GM12878 (cell line): ENCODE measurements around the gene BLNK. TPM values are rescaled to one million over a fixed set of nuclear protein-coding genes. Genes with fewer than 3 reads are reported as not detected.

Source experiments
- EGR1 ChIP-seq, 2 experiments: IDR thresholded peaks; 1 replicate in 1 of 2; 2 replicates in 1 of 2; pipeline ENCODE4 v1.6.1; 2011 to 2012; ENCODE audit warnings: low read depth in 2 of 2, low read length in 2 of 2, borderline replicate concordance in 1 of 2, mild to moderate bottlenecking in 1 of 2, moderate library complexity in 1 of 2
- IRF5 ChIP-seq: fragments of 450-650 bp; IDR thresholded peaks from 2 replicates; pipeline ENCODE4 v1.6.1; 2017; ENCODE audit warnings: borderline replicate concordance
- MAX ChIP-seq: IDR thresholded peaks from 2 replicates; pipeline ENCODE4 v1.6.1; 2012; ENCODE audit warnings: low read depth, low read length, improper control_type of control experiment
- MTA2 ChIP-seq: fragments of 450-650 bp; IDR thresholded peaks from 2 replicates; pipeline ENCODE4 v1.6.1; 2016; ENCODE audit warnings: low read depth, mild to moderate bottlenecking, moderate library complexity
- MTA3 ChIP-seq: IDR thresholded peaks from 2 replicates; pipeline ENCODE4 v1.6.1; 2012; ENCODE audit warnings: low read length, inconsistent platforms, borderline replicate concordance
- MXI1 ChIP-seq: fragments of 150-350 bp; IDR thresholded peaks from 2 replicates; pipeline ENCODE4 v1.6.1; 2011; ENCODE audit warnings: low read depth, mild to moderate bottlenecking, inconsistent platforms, low read length, improper control_type of control experiment
- MYB ChIP-seq: fragments of 150-350 bp; IDR thresholded peaks from 2 replicates; pipeline ENCODE4 v1.6.1; 2014; ENCODE audit warnings: mild to moderate bottlenecking, low read depth, low read length, borderline replicate concordance
- PBX3 ChIP-seq: IDR thresholded peaks from 2 replicates; pipeline ENCODE4 v1.6.1; 2011; ENCODE audit warnings: mild to moderate bottlenecking, low read depth, low read length, moderate library complexity; ENCODE audit not compliant: insufficient replicate concordance
- RAD51 ChIP-seq: fragments of 450-650 bp; IDR thresholded peaks from 2 replicates; pipeline ENCODE4 v1.6.1; 2016; ENCODE audit warnings: moderate library complexity, mild to moderate bottlenecking, inconsistent platforms
- REST ChIP-seq: IDR thresholded peaks from 2 replicates; pipeline ENCODE4 v1.6.1; 2012; ENCODE audit warnings: mild to moderate bottlenecking, low read depth, low read length
- STAT1 ChIP-seq: fragments of 450-650 bp; conservative IDR thresholded peaks from 2 replicates; pipeline ENCODE4 v1.6.1; 2014; ENCODE audit warnings: antibody characterized with exemption, mild to moderate bottlenecking
- SUZ12 ChIP-seq: fragments of 200-600 bp; sonication (generic); IDR thresholded peaks from one replicate; pipeline ENCODE4 v1.6.1; 2018; ENCODE audit warnings: antibody characterized with exemption, mild to moderate bottlenecking; ENCODE audit not compliant: unreplicated experiment
- TCF7 ChIP-seq: IDR thresholded peaks from 2 replicates; pipeline ENCODE4 v1.6.1; 2014; ENCODE audit warnings: antibody characterized with exemption, borderline replicate concordance
- WRNIP1 ChIP-seq: IDR thresholded peaks from 2 replicates; pipeline ENCODE4 v1.6.1; 2011; ENCODE audit warnings: low read depth, low read length, improper control_type of control experiment, borderline replicate concordance
- ZBTB33 ChIP-seq: fragments of 450-650 bp; IDR thresholded peaks from 2 replicates; pipeline ENCODE4 v1.6.1; 2017; ENCODE audit warnings: mild to moderate bottlenecking
- ZNF592 ChIP-seq: fragments of 450-650 bp; IDR thresholded peaks from 2 replicates; pipeline ENCODE4 v1.6.1; 2017; ENCODE audit warnings: mild to moderate bottlenecking, moderate library complexity
- polyA plus RNA-seq, 11 experiments: library from polyadenylated mRNA; depleted of rRNA in 4 of 11; unstranded in 6 of 11; stranded (reverse) in 5 of 11; fragments of >200 nt; fragmentation: Nextera tagmentation in 4 of 11; fragmentation: Illumina TruSeq in 1 of 11; extraction: Ambion mirVana in 4 of 11; extraction: Trizol in 1 of 11; gene quantifications; 1 replicate in 1 of 11; 2 replicates in 10 of 11; pipeline versions ENCODE4 v1.2.1 to v1.2.3, GENCODE V29; 2011 to 2016; ENCODE audit warnings: inconsistent platforms in 2 of 11, missing spikeins in 2 of 11, low read depth in 1 of 11
- total RNA-seq, 4 experiments: library from RNA; depleted of rRNA in 3 of 4; stranded (reverse); fragments of >200 nt in 3 of 4; fragmentation: Illumina TruSeq in 1 of 4; extraction: Trizol in 1 of 4; gene quantifications; 2 replicates each; pipeline versions ENCODE4 v1.2.1 to v1.2.3, GENCODE V29; 2013 to 2021

BLNK gene
- total and polyA plus RNA-seq, 10 of the 15 experiments (the other 5 are each of a cell fraction or from before 2014, with no cell fraction given), result 79.5 to 201 (median 139) TPM

- TF ChIP-seq REST (no peak), RAD51 (peak; percentile 90), EGR1 (IDR thresholded peaks at IDR 0.05; ENCODE audit: borderline replicate concordance in 1 of 2, low read depth in 2 of 2, low read length in 2 of 2) (no peak), MYB (no peak), PBX3 (peak; percentile 15), MTA2 (no peak; the same call in 1 of the 2 replicates), MTA3 (peak; percentile 65; the same call in 1 of the 2 replicates), STAT1 (no peak), ZNF592 (no peak), SUZ12 (no peak), ZBTB33 (no peak), IRF5 (no peak), WRNIP1 (no peak), MXI1 (peak; percentile 96), MAX (no peak; the same call in 1 of the 2 replicates), TCF7 (no peak)
Measured at GRCh38 chr10:96271016-96271815, at the start of gene BLNK (continued).
